HUES6 (cell line): Measurements from ENCODE around the gene N4BP2.

Source experiments
- H3K27ac ChIP-seq: 2 replicates; pipeline ENCODE4 v1.7.0; 2013; ENCODE audit warnings: low read depth, mild to moderate bottlenecking, low read length, inconsistent platforms
- H3K27me3 ChIP-seq: 2 replicates; pipeline ENCODE4 v1.6.1; 2013; ENCODE audit warnings: low read length; ENCODE audit not compliant: control insufficient read depth, insufficient read depth
- H3K36me3 ChIP-seq: 2 replicates; pipeline ENCODE4 v1.6.1; 2013; ENCODE audit warnings: low read length; ENCODE audit not compliant: control insufficient read depth, insufficient read depth
- H3K4me1 ChIP-seq: 2 replicates; pipeline ENCODE4 v1.6.1; 2013; ENCODE audit warnings: low read length; ENCODE audit not compliant: control insufficient read depth, insufficient read depth
- H3K4me3 ChIP-seq: 2 replicates; pipeline ENCODE4 v1.5.1; 2013; ENCODE audit warnings: low read depth, low read length
- H3K9ac ChIP-seq: one replicate; pipeline ENCODE4 v1.6.1; 2013; ENCODE audit warnings: mild to moderate bottlenecking, low read length
- H3K9me3 ChIP-seq: 2 replicates; pipeline ENCODE4 v1.6.1; 2013; ENCODE audit warnings: low read depth, low read length; ENCODE audit not compliant: control insufficient read depth, insufficient read depth

The N4BP2 gene

GRCh38 chr4:40190880-40191815 lies 134.5 kb downstream of the N4BP2 start:
- Histone ChIP-seq H3K4me1 (peaks cover 27% of the 10 kb centered on the region), H3K4me3 (no peak overlapping the region), H3K36me3 (no peaks in the 10 kb centered on the region), H3K27ac (no peak overlapping the region), H3K9ac (no peak overlapping the region), H3K9me3 (no peaks in the 10 kb centered on the region), H3K27me3 (no peaks in the 10 kb centered on the region)

DNA sequence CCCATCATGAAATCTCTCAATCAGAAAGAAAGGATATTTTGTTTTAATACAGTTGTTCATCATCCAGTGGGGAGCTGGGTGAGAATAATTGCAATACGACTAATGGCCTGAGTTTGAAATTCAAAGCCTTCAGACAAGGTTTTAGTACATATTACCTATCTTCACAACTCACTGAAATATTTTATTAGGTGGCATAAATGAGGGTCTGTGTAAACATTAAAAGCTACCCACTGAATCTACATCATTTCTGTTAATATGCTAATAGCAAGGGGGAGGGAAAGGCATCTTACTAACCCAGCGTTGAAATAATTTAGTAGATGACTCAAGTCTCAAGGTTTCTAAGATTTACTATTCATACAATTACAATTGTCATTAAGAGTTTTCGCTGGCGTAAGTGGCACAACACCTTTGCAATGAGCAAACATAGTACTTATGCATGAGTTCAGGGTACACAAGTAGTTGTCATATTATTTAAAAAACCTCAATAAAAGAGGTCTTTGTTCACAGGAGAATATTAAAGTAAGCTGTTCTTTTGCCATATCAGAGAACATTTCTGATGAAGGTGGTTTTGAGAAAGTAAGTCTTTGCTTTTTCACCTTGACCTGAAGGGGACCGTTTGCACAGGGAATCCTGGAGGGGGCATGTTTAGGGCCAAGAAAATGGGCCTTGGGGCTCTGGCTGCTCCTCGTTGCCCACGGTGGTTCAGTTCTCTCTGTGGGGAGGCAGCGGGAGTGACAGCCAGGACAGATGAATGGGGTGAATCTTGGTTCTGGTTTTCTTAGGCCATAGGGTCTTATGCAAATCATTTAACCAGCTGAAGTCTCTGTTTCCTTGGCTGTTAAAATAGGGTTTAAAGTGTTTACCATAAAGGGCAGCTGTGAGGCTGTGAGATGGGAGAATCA lies 135.7 kb downstream of the N4BP2 start:
- Histone ChIP-seq H3K27ac (no peak overlapping the region), H3K4me1 (peaks cover 38% of the 10 kb centered on the region), H3K27me3 (no peaks in the 10 kb centered on the region), H3K9ac (no peak overlapping the region), H3K36me3 (no peaks in the 10 kb centered on the region), H3K9me3 (no peaks in the 10 kb centered on the region), H3K4me3 (no peak overlapping the region)

DNA sequence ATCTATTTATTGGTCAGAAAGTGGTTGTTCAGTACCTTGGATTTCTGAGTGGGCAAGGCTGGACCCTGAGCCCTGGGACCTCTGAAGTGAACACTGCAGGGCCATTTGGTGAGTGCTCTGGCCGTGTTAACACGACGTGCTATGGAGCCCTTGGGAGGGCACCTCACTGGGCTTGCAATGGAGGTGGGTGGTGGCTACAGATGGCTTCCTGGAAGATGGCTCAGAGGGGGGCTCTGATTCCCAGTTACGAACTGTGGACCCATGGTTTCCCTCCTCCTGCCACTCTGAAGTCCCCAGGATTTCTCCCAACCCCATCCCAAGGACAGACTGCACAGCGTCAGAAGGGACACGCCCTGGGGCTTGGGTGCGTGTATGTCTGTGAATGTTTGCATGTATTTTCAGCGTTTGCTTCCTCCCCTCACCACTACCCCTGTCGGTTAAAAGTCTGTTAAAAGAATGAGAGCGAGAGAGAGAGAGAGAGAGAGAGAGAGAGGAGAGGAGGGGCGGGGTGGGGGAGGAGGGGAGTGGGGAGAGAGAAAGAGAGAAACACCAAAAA lies 136.4 kb downstream of the N4BP2 start:
- Histone ChIP-seq H3K27ac (no peak overlapping the region), H3K4me1 (peaks cover 44% of the 10 kb centered on the region), H3K27me3 (no peaks in the 10 kb centered on the region), H3K36me3 (no peaks in the 10 kb centered on the region), H3K9me3 (no peaks in the 10 kb centered on the region), H3K9ac (no peak overlapping the region), H3K4me3 (no peak overlapping the region)

DNA sequence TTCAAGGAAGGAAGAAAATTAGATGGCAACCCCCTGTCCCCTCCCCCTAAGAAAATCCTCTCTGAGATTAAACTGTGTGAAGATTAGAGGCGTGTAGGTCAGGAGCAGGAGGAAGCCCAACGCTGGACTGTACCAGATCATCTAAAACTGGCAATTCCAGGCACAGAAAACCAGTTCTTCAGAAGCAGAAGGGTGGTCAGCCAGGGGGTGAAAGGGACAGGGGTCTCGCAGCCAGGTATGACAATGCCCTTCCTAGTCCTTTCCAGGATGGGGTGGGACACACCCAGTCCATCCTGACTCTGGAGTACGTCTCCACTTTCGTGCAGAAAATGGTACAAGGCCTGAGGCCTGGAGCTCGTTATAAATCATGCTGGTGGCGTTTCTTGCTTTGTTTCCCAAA lies 136.9 kb downstream of the N4BP2 start:
- H3K4me3 ChIP-seq: no peak overlapping the region
- H3K27me3 ChIP-seq: no peaks in the 10 kb centered on the region
- peaks cover 48% of the 10 kb centered on the region for H3K4me1 ChIP-seq
- no peaks in the 10 kb centered on the region for H3K36me3 ChIP-seq
- H3K9ac ChIP-seq: no peak overlapping the region
- H3K9me3 ChIP-seq: no peaks in the 10 kb centered on the region
- H3K27ac ChIP-seq: no peak overlapping the region

GRCh38 chr4:40194602-40195161 lies 138.0 kb downstream of the N4BP2 start:
- Histone ChIP-seq H3K27me3 (no peaks in the 10 kb centered on the region), H3K27ac (no peak overlapping the region), H3K9ac (no peak overlapping the region), H3K36me3 (no peaks in the 10 kb centered on the region), H3K4me1 (peaks cover 48% of the 10 kb centered on the region), H3K4me3 (no peak overlapping the region), H3K9me3 (no peaks in the 10 kb centered on the region)

GRCh38 chr4:40195182-40196177 lies 138.8 kb downstream of the N4BP2 start:
- Histone ChIP-seq H3K27me3 (no peaks in the 10 kb centered on the region), H3K4me1 (peaks cover 48% of the 10 kb centered on the region), H3K27ac (peak overlapping the region; percentile 47; the same call in 1 of the 2 replicates), H3K36me3 (no peaks in the 10 kb centered on the region), H3K9me3 (no peaks in the 10 kb centered on the region), H3K9ac (no peak overlapping the region), H3K4me3 (no peak overlapping the region)

DNA sequence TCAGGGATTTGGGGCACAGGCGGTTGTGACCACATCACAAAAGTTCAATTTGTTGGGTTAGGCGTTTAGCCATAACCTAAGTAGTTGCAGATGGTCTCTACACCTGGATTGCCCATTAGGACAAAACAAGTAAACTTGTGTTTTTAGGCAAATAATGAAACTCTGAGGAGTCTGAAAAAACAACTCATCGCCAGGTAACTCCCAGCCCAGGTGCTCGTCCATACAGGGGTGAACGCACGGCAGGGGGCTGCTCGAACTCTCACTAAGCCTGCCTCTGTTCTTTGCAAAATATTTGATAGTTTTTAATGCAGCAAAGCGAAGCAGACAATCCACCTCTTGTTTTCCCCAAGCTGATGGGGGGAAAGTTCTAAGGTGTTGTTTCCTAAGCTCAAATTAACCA lies 139.6 kb downstream of the N4BP2 start:
- Histone ChIP-seq H3K36me3 (no peaks in the 10 kb centered on the region), H3K27ac (peak overlapping the region; percentile 47; the same call in 1 of the 2 replicates), H3K4me3 (no peak overlapping the region), H3K27me3 (no peaks in the 10 kb centered on the region), H3K9me3 (no peaks in the 10 kb centered on the region), H3K4me1 (peaks cover 43% of the 10 kb centered on the region), H3K9ac (no peak overlapping the region)

DNA sequence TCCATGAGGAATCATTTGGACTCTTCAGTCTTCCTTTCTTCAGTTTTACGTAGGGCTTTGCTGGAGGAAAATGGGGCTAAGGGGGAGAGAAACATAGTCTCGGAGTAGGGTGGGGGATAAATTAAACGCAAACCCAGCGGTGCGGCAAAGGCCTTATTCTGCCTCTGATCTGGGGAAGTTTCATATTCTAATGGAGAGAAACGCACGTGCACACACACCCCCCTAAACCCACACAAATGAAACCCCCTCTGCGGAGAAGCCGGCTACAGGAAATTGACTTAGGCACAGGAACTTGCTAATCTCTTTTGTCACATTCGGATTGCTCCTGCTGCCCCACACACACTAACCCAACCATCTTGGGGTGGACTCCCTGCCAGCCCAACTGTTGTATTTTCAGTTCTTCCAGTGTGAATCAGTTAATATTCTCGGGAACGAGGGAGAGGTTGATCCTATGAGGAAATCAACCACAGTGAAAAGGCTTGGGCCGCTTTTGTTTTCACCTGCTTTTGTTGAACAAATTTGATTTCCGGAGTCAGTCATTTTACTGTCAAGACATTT lies 140.2 kb downstream of the N4BP2 start, which contains the start of gene RHOH:
RHOH (plus strand) TSS at position 308 of the 558 bp plus-strand sequence. CDS start 46,356 bp downstream, outside the sequence.
- Histone ChIP-seq H3K4me1 (peaks cover 41% of the 10 kb centered on the region), H3K36me3 (no peaks in the 10 kb centered on the region), H3K27ac (peak within 1 kb of the TSS; percentile 47; the same call in 1 of the 2 replicates), H3K9ac (no peak within 1 kb of the TSS), H3K9me3 (no peaks in the 10 kb centered on the region), H3K27me3 (no peaks in the 10 kb centered on the region), H3K4me3 (peak within 1 kb of the TSS; percentile 16; the same call in 1 of the 2 replicates)

GRCh38 chr4:40197879-40198689 lies 141.4 kb downstream of the N4BP2 start:
- Histone ChIP-seq H3K27me3 (no peaks in the 10 kb centered on the region), H3K9ac (no peak overlapping the region)

More at GRCh38 chr4:40197879-40198689, 141.4 kb downstream of the N4BP2 start:
- peaks cover 29% of the 10 kb centered on the region for H3K4me1 ChIP-seq
- no peaks in the 10 kb centered on the region for H3K9me3 ChIP-seq
- H3K27ac ChIP-seq: no peak overlapping the region
- H3K36me3 ChIP-seq: no peaks in the 10 kb centered on the region
- H3K4me3 ChIP-seq: no peak overlapping the region
